GM23338 (cell line): Measurements from ENCODE around the gene C17orf50. TPM values are rescaled to one million over a fixed set of nuclear protein-coding genes. Genes with fewer than 3 reads are reported as not detected.
A peak's percentile ranks its signal among the peaks of the same experiment; 100 is the strongest.

Experiments used
- ATAC-seq: fragments of 200-7000 bp; cut with Tn5 transposase; 3 replicates; pipeline ENCODE4 v1.9.1; 2020
- DNase-seq: peaks from one replicate; pipeline ENCODE4 v3.0.0-alpha.2; 2015; ENCODE audit warnings: low spot score
- H2AFZ ChIP-seq: fragments of 200-600 bp; sonication (generic); 2 replicates; pipeline ENCODE4 v1.8.0; 2016; ENCODE audit warnings: antibody characterized with exemption, mild to moderate bottlenecking, moderate library complexity
- H3F3A ChIP-seq: fragments of 200-600 bp; sonication (generic); replicated peaks from 2 replicates; pipeline ENCODE4 v1.8.0; 2017; ENCODE audit warnings: antibody characterized with exemption, mixed run types, low read depth
- H3K27ac ChIP-seq: fragments of 200-600 bp; sonication (generic); 2 replicates; pipeline ENCODE4 v1.6.1; 2016; ENCODE audit warnings: low read depth
- H3K27me3 ChIP-seq: fragments of 200-600 bp; sonication (generic); 2 replicates; pipeline ENCODE4 v1.8.0; 2016; ENCODE audit warnings: mild to moderate bottlenecking, mixed run types, moderate library complexity; ENCODE audit not compliant: insufficient read depth
- H3K36me3 ChIP-seq: fragments of 200-600 bp; sonication (generic); 2 replicates; pipeline ENCODE4 v1.8.0; 2016; ENCODE audit warnings: mild to moderate bottlenecking; ENCODE audit not compliant: insufficient read depth
- H3K4me1 ChIP-seq: fragments of 200-600 bp; sonication (generic); 2 replicates; pipeline ENCODE4 v1.8.0; 2016; ENCODE audit warnings: mild to moderate bottlenecking, moderate library complexity; ENCODE audit not compliant: insufficient read depth
- H3K4me2 ChIP-seq: fragments of 200-600 bp; sonication (generic); 2 replicates; pipeline ENCODE4 v1.7.1; 2017; ENCODE audit warnings: mixed run types
- H3K4me3 ChIP-seq: fragments of 200-600 bp; sonication (generic); 2 replicates; pipeline ENCODE4 v1.6.1; 2016; ENCODE audit warnings: mixed run types
- H3K79me2 ChIP-seq: fragments of 200-600 bp; sonication (generic); replicated peaks from 2 replicates; pipeline ENCODE4 v1.8.0; 2017; ENCODE audit warnings: mild to moderate bottlenecking; ENCODE audit not compliant: insufficient read depth
- H3K9me2 ChIP-seq: fragments of 200-600 bp; sonication (generic); 2 replicates; pipeline ENCODE4 v1.8.0; 2017; ENCODE audit not compliant: insufficient read depth
- H4K20me1 ChIP-seq: fragments of 200-600 bp; sonication (generic); replicated peaks from 2 replicates; pipeline ENCODE4 v1.8.0; 2017; ENCODE audit warnings: mild to moderate bottlenecking; ENCODE audit not compliant: insufficient read depth
- H3K27ac Mint-ChIP-seq: 2 replicates; pipeline ENCODE4 v1.8.0; 2020; ENCODE audit warnings: inconsistent platforms, mild to moderate bottlenecking, moderate library complexity, mixed read lengths
- H3K27me3 Mint-ChIP-seq: 3 replicates; pipeline ENCODE4 v1.8.0; 2022; ENCODE audit warnings: low read depth, mild to moderate bottlenecking, moderate library complexity, mixed read lengths, inconsistent platforms; ENCODE audit not compliant: insufficient read depth, poor library complexity
- H3K36me3 Mint-ChIP-seq: 3 replicates; pipeline ENCODE4 v1.8.0; 2021; ENCODE audit warnings: low read depth, mild to moderate bottlenecking, inconsistent platforms, moderate library complexity, mixed read lengths
- H3K4me1 Mint-ChIP-seq: 3 replicates; pipeline ENCODE4 v1.8.0; 2020; ENCODE audit warnings: mild to moderate bottlenecking, inconsistent platforms, mixed read lengths
- H3K4me3 Mint-ChIP-seq: 3 replicates; pipeline ENCODE4 v1.8.0; 2021; ENCODE audit warnings: moderate library complexity, mild to moderate bottlenecking, inconsistent platforms, mixed read lengths
- H3K9me3 Mint-ChIP-seq: 3 replicates; pipeline ENCODE4 v1.8.0; 2020; ENCODE audit warnings: moderate library complexity, mild to moderate bottlenecking, inconsistent platforms, mixed read lengths
- CREB1 ChIP-seq: fragments of 250-450 bp; sonication (Bioruptor Pico); IDR thresholded peaks from 2 replicates; pipeline ENCODE4 v1.5.0; 2020; ENCODE audit warnings: low read depth, mild to moderate bottlenecking, moderate library complexity
- CTCF ChIP-seq, 2 experiments: fragments of 200-600 bp in 1 of 2; sonication (generic) in 1 of 2; conservative IDR thresholded peaks; 2 replicates each; pipeline versions ENCODE4 v1.5.1 to v1.6.1; 2016 to 2017; ENCODE audit warnings: antibody characterized with exemption in 2 of 2, low read depth in 2 of 2, mild to moderate bottlenecking in 2 of 2, moderate library complexity in 1 of 2
- ETS1 ChIP-seq: IDR thresholded peaks from 2 replicates; pipeline ENCODE4 v1.6.1; 2016; ENCODE audit warnings: antibody characterized with exemption
- EZH2 ChIP-seq: fragments of 200-600 bp; sonication (generic); IDR thresholded peaks from one replicate; pipeline ENCODE4 v1.8.0; 2017; ENCODE audit warnings: antibody characterized with exemption, mild to moderate bottlenecking, low read depth; ENCODE audit not compliant: unreplicated experiment
- EZH2phosphoT487 ChIP-seq: fragments of 200-600 bp; sonication (generic); IDR thresholded peaks from one replicate; pipeline ENCODE4 v1.8.1; 2018; ENCODE audit warnings: antibody characterized with exemption; ENCODE audit not compliant: unreplicated experiment
- JUNB ChIP-seq: IDR thresholded peaks from one replicate; pipeline ENCODE4 v1.6.1; 2016; ENCODE audit warnings: antibody characterized with exemption; ENCODE audit not compliant: unreplicated experiment
- ZNF462 ChIP-seq: fragments of 250-450 bp; sonication (Bioruptor Pico); IDR thresholded peaks from 2 replicates; pipeline ENCODE4 v1.5.0; 2020; ENCODE audit warnings: mild to moderate bottlenecking, moderate library complexity
- polyA plus RNA-seq: library from polyadenylated mRNA; unstranded; fragments of >200 nt; fragmentation: Nextera tagmentation; extraction: Ambion mirVana; gene quantifications from 2 replicates; pipeline ENCODE4 v1.2.1, GENCODE V29; 2016
- total RNA-seq: library from RNA; depleted of rRNA; stranded (reverse); fragments of >200 nt; shearing (Covaris generic); gene quantifications from 2 replicates; pipeline ENCODE4 v1.2.3, GENCODE V29; 2014

Gene C17orf50
- total and polyA plus RNA-seq, 2 experiments from 2014 or later = 0.74 to 1.6 TPM

DNA sequence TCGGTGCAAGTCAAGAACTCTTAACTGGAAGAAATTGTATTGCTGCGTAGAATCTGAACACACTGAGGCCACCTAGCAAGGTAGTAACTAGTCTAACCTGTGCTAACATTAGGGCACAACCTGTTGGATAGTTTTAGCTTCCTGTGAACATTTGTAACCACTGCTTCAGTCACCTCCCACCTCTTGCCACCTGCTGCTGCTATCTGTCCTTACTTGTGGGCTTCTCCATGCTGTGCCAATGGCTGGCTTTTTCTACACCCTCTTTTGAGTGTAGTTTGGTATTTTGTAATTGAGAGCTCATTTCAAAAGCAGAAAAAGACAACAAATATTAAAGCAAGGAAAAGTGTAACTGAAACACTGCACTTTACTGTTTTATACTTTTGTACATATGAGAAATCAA, 37.0 kb upstream of the C17orf50 start:
- H3K79me2 ChIP-seq = no peaks in the 10 kb centered on the region
- TF ChIP-seq ETS1 = no peak
- no peak for TF ChIP-seq CTCF (conservative IDR thresholded peaks at IDR 0.05; ENCODE audit: low read depth in 2 of 2)
- no peak for TF ChIP-seq CREB1 (CRISPR knock-in tag)
- DNase-seq (no peak), ATAC-seq (no peak)
- no peak overlapping the region for H3K27ac ChIP-seq
- no peaks in the 10 kb centered on the region for H3K9me2 ChIP-seq
- H2AFZ ChIP-seq = no peak overlapping the region
- peaks cover 5% of the 10 kb centered on the region for H3K4me1 ChIP-seq
- H3K36me3 ChIP-seq = peaks cover 16% of the 10 kb centered on the region
- no peak overlapping the region for H3K4me2 ChIP-seq
- H4K20me1 ChIP-seq = peaks cover 5% of the 10 kb centered on the region
- H3K9me3 Mint-ChIP-seq = no peaks in the 10 kb centered on the region
- H3K4me1 Mint-ChIP-seq = peaks cover 17% of the 10 kb centered on the region
- H3K27me3 ChIP-seq = no peaks in the 10 kb centered on the region
- H3K4me3 ChIP-seq = no peak overlapping the region
- peaks cover 27% of the 10 kb centered on the region for H3K36me3 Mint-ChIP-seq
- H3K4me3 Mint-ChIP-seq = no peak overlapping the region
- H3K27ac Mint-ChIP-seq = no peak overlapping the region
- H3K27me3 Mint-ChIP-seq = peaks cover 2% of the 10 kb centered on the region
- no peaks in the 10 kb centered on the region for H3F3A ChIP-seq

- Histone ChIP-seq H3K79me2 (no peaks in the 10 kb centered on the region), H3K27me3 (no peaks in the 10 kb centered on the region), H4K20me1 (peaks cover 5% of the 10 kb centered on the region), H3K36me3 (peaks cover 16% of the 10 kb centered on the region), H3K4me1 (peaks cover 17% of the 10 kb centered on the region), H3K9me2 (no peaks in the 10 kb centered on the region), H3K4me2 (no peak overlapping the region), H3F3A (no peaks in the 10 kb centered on the region), H3K27ac (peak overlapping the region; percentile 50; the same call in 1 of the 2 replicates), H3K4me3 (no peak overlapping the region), H2AFZ (no peak overlapping the region)
- H3K27me3 Mint-ChIP-seq = peaks cover 2% of the 10 kb centered on the region
- peaks cover 27% of the 10 kb centered on the region for H3K4me1 Mint-ChIP-seq
- no peak for DNase-seq
- H3K36me3 Mint-ChIP-seq = peaks cover 21% of the 10 kb centered on the region
- H3K9me3 Mint-ChIP-seq = no peaks in the 10 kb centered on the region
- no peak overlapping the region for H3K27ac Mint-ChIP-seq
- H3K4me3 Mint-ChIP-seq = no peak overlapping the region
- ATAC-seq = no peak
- TF ChIP-seq CTCF (conservative IDR thresholded peaks at IDR 0.05; ENCODE audit: low read depth in 2 of 2) = no peak
- no peak for TF ChIP-seq CREB1 (CRISPR knock-in tag)
- TF ChIP-seq ZNF462 (CRISPR knock-in tag) = no peak
- no peak for TF ChIP-seq JUNB
- no peak for TF ChIP-seq EZH2phosphoT487
- no peak for TF ChIP-seq EZH2
- TF ChIP-seq ETS1 = no peak
Measured at GRCh38 chr17:35725058-35725457, 35.6 kb upstream of the C17orf50 start.
